ENCODE results near the gene ST6GALNAC1.

- TF ChIP-seq, protein P1, sequence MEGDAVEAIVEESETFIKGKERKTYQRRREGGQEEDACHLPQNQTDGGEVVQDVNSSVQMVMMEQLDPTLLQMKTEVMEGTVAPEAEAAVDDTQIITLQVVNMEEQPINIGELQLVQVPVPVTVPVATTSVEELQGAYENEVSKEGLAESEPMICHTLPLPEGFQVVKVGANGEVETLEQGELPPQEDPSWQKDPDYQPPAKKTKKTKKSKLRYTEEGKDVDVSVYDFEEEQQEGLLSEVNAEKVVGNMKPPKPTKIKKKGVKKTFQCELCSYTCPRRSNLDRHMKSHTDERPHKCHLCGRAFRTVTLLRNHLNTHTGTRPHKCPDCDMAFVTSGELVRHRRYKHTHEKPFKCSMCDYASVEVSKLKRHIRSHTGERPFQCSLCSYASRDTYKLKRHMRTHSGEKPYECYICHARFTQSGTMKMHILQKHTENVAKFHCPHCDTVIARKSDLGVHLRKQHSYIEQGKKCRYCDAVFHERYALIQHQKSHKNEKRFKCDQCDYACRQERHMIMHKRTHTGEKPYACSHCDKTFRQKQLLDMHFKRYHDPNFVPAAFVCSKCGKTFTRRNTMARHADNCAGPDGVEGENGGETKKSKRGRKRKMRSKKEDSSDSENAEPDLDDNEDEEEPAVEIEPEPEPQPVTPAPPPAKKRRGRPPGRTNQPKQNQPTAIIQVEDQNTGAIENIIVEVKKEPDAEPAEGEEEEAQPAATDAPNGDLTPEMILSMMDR (IDR thresholded peaks at IDR 0.05), result no peak
- TF ChIP-seq POLR2A (IDR thresholded peaks at IDR 0.05), result no peak
These were observed 24.4 kb upstream of the ST6GALNAC1 start for GRCh38 chr17:76667786-76668453.

All from adrenal gland (tissue), 5 donors.